NCI-H2029 (cell line): ENCODE measurements around the gene PTPN9.
"Not testable (repeated sequence)": the region's sequence is repeated elsewhere in the genome, so short reads cannot be mapped to it uniquely, and the experiment has no call there.

Experiments
- DNase-seq: peaks from one replicate; lab custom pipeline; 2025; lab: John Stamatoyannopoulos, UW

Gene PTPN9

DNA sequence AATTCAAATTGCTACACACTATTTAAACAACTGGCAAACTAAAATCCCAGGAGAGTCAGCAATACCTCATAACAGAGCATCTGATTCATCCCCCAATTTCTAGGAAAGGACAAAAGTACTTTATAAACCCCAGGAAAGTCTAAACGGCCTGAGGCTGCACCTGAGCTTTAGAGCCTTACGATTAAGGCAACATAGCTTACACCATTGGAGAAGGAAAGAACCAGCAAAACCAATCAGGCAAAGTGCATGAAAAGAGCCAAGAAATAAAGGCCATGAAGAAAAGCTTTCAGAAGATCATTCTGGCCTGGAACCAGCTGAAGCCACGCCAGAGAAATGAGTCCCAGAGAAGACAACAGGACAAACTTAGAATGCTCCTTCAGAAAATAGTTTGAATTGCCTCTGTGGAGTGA is 48.1 kb downstream of the PTPN9 start:
- no peak for DNase-seq

DNA sequence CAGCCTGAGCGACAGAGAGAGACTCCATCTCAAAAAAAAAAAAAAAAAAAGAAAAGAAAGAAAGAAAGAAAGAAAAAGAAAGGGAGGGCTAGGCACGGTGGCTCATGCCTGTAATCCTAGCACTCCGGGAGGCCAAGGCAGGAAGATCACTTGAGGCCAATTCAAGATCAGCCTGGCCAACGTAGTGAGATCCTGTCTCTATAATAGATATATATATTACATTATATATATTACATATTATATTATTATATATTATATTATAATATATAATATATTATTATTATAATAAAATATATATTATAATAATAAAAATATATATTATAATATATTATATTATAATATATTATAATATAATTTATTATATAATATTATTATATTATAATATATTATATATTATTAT is 48.9 kb downstream of the PTPN9 start:
- DNase-seq, result no peak

GRCh38 chr15:75525756-75526155 is 53.4 kb downstream of the PTPN9 start:
- not testable (repeated sequence) for DNase-seq

GRCh38 chr15:75523011-75523410 is 56.1 kb downstream of the PTPN9 start:
- DNase-seq, result no peak

GRCh38 chr15:75517233-75517632 is 61.9 kb downstream of the PTPN9 start:
- no peak for DNase-seq

DNA sequence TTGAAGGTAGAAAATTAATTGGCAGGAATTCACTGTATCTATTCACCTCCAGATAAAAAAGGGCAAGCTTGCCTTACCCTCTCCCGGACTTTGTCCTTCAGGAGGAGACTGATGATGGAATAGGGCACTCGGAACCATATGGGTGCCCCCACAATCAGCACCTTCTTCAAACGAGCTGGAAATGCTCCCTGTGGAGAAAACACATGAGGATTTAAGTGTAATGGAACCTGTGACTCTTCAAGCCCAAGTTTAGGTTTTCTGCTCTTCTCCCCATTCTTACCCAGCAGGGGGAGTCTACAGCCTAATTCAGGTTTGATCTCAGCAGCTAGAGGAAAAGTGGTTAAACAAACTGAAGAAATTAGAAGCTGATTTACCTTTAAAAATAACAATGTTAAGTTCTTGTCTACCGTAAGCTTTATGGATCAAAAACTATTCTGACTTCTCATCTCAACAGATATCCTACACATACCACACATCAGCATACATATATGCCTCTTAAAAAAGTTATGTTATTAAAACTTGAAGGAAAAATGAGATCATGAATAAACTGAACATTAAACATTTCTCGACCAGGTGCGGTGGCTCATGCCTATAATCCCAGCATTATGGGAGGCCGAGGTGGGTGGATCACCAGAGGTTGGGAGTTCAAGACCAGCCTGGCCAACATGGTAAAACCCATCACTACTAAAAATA is 70.1 kb downstream of the PTPN9 start:
- DNase-seq, result no peak

- no peak for DNase-seq
Measured at GRCh38 chr15:75502360-75502759, 76.8 kb downstream of the PTPN9 start.

DNA sequence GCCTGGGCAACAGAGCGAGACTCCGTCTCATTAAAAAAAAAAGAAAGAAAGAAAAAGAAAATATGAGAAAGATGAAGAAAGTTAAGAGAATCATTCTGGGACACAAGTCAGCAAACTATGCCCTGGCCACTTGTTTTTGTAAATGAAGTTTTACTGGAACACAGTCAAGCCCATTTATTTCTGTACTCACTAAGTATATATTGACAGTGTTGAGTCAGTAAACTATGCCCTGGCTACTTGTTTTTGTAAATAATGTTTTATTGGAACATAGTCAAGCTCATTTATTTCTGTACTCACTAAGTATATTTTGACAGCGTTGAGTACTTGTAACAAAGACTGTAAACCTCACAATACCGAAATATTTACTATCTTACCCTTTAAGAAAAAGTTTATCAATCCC is 85.4 kb downstream of the PTPN9 start:
- DNase-seq, result no peak

DNA sequence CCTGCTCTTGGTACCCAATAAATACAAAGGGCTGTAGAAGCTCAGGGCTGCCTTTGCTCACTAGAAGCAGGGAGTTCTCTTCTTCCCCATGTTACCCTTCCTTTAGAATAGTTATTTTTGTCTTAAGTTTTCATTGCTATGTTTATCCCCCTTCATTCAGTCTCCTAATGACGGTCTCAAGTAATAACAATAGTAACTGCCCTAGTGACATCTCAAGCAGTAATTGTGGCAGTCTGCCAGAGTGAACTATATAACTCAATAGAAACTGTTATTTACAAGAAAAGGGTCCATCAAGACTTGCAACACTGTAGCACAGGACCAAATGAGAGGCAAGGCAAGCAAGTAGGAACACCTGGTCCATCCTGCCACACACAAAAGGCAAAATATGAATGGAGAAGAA is 95.2 kb downstream of the PTPN9 start:
- no peak for DNase-seq

GRCh38 chr15:75483556-75483955 is 95.6 kb downstream of the PTPN9 start:
- not testable (repeated sequence) for DNase-seq

- DNase-seq, result no peak
Measured at GRCh38 chr15:75483106-75483505, 96.0 kb downstream of the PTPN9 start.

GRCh38 chr15:75480463-75480862 is 98.7 kb downstream of the PTPN9 start:
- not testable (repeated sequence) for DNase-seq

DNA sequence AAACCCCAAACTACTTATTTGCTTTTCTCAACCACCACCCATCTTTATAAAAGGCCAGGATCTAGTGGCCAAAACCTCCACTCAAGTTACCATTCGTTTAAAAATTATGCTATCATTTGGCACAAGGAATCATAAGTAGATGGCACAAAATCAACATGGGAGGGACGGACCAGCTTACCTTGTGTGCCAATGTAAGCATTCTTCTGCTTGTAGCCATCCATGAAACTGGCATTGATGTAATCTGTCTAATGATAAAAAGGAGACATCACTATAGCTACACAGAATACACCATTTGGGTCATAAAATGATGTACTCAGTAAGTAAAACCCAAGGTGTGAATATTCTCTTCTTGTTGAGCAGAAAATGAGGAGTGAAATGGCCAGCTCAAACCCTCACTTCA is 99.4 kb downstream of the PTPN9 start:
- peak; percentile 30 for DNase-seq

DNA sequence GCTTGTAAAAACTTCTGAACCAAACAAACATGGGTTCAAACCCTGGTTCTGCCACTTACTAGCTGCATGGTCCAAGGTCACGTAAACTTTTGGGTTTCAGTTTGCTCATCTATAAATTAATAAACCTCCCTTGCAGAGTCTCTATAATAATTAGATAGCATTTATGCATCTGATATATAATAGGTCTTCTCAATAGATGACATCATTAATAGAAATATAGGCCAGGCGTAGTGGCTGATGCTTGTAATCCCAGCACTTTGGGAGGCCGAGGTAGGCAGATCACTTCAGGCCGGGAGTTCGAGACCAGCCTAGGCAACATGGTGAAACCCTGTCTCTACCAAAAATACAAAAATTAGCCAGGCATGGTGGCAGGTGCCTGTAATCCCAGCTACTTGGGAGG is 102.0 kb downstream of the PTPN9 start:
- DNase-seq, result not testable (repeated sequence)

GRCh38 chr15:75468913-75469598 is 110.1 kb downstream of the PTPN9 start:
- no peak for DNase-seq

DNA sequence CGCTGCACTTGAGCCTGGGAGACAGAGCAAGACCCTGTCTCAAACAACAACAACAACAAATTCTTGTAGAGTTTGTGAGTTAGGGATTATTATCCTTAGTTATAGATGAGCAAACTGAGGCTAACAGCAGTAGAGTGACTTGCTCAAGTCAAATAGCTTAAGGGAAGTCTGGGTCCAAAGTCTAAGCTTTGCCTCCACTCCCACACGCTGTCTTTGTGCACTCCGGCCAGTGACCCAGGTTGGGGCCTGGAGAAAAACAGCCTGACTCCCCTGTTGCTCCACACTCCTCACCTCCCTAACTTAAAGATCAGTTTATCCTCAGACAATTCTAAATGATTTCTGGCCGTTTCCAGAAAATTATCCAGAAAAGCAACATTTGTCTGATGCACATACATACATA is 118.5 kb downstream of the PTPN9 start:
- no peak for DNase-seq

DNA sequence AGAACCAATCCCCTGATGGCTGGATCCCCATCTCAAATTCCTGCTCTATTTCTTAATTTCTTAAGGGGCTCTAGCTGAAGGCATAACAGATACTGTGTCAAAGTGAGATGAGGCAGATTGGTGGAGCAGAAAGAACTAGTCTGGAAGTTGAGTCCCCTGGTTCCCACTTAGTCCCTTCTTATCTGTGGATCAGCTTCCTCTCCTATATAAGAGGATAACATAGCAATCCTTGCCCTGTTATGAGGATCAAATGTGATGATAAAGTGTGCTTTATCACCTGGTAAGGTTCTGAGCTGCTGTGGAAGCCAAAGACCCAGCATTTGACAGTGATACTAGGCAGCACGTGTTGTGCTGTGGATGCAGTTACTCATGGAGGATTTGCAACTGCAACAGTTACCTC is 119.5 kb downstream of the PTPN9 start:
- DNase-seq, result no peak

GRCh38 chr15:75456710-75457109 is 122.4 kb downstream of the PTPN9 start:
- no peak for DNase-seq

GRCh38 chr15:75455982-75456531 is 123.1 kb downstream of the PTPN9 start:
- peak; percentile 1 for DNase-seq

- peak; percentile 16 for DNase-seq
Measured at GRCh38 chr15:75455424-75455981, 123.6 kb downstream of the PTPN9 start.

- DNase-seq, result peak; percentile 22
Measured at GRCh38 chr15:75454471-75455378, 124.4 kb downstream of the PTPN9 start.
